Sigmoid colon (tissue), 3 donors: ENCODE results near the gene SLC5A12.

Experiments
- CTCF ChIP-seq, 4 experiments: fragments of 450-650 bp in 3 of 4; fragments of 200-600 bp in 1 of 4; IDR thresholded peaks; one replicate each; pipeline ENCODE4 v1.5.1; 2016 to 2019; ENCODE audit warnings: antibody characterized with exemption in 4 of 4, mild to moderate bottlenecking in 3 of 4, moderate library complexity in 2 of 4
- POLR2A ChIP-seq, 2 donors: fragments of 450-650 bp; IDR thresholded peaks; one replicate each; pipeline ENCODE4 v1.6.1; 2016; ENCODE audit warnings: antibody characterized with exemption in 2 of 2, mild to moderate bottlenecking in 2 of 2, moderate library complexity in 2 of 2

- TF ChIP-seq CTCF (IDR thresholded peaks at IDR 0.05), result no peak
- no peak for TF ChIP-seq POLR2A (IDR thresholded peaks at IDR 0.05)
These were observed 21.2 kb downstream of the SLC5A12 start for GRCh38 chr11:26700574-26701235.
